NCI-H748 (cell line): ENCODE measurements around the gene MYEF2.
A peak's percentile ranks its signal among the peaks of the same experiment; 100 is the strongest.

Source experiments
- DNase-seq: peaks from one replicate; lab custom pipeline; 2025; ENCODE audit not compliant: unreplicated experiment; lab: John Stamatoyannopoulos, UW

MYEF2 gene

GRCh38 chr15:48145923-48146322, 32.2 kb downstream of the MYEF2 start:
- no peak for DNase-seq

DNA sequence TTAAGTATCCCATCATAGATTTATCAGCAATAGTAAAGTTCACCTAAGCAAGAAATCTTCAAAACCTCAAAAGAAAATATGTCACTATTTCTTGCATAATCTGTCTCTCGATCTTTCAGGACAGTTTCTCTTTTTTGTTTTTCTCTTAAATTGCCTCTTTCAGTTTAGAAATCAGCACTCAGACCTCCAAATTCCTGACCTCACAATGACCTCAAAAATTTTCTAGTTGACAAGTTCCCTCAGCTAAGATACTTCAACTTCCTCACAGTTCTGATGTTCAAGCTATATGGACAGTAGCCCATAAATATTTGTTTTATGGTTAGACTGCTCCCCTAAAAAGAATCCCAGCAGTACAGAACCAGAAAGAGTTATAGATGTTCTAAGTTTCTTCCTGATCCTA, 33.2 kb downstream of the MYEF2 start:
- no peak for DNase-seq

DNA sequence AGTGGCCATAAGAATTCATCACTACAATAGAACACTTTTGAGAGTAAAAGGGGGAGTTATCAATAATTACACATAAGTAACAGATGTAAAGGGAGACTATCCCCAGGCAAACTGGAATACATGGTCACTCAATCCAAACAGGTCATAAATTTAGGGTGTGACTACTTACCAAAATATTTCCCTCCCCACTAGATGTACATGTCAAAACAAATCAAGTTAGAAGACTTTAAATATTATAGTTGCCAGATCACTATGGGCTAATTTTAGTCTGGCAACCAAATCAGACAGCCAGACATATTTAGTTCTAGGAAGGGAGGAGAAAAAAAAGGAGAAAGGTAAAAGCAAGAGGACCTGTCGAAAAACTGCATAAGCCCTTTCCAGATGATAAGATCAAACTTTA, 34.2 kb downstream of the MYEF2 start:
- no peak for DNase-seq

DNA sequence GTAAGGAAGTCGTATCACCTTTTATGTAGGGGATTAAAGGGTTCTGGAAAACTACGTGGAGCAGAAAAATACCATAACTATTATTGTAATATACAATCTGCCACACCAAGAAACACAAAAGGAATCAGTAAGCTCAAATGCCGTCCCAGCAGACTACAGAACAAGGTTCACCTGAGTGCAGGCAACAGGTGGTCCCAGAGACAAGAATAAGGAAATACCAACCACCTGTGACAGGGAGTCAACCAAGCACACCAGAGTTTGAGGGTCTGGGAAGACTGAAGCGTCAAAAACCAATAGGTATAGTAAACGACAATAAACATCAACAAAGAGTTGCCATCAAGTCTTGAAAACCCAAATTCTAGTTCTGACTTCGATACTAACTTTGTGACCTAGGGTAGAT, 45.2 kb downstream of the MYEF2 start:
- no peak for DNase-seq

- DNase-seq, result no peak
These were observed 46.8 kb downstream of the MYEF2 start for GRCh38 chr15:48131324-48131723.

DNA sequence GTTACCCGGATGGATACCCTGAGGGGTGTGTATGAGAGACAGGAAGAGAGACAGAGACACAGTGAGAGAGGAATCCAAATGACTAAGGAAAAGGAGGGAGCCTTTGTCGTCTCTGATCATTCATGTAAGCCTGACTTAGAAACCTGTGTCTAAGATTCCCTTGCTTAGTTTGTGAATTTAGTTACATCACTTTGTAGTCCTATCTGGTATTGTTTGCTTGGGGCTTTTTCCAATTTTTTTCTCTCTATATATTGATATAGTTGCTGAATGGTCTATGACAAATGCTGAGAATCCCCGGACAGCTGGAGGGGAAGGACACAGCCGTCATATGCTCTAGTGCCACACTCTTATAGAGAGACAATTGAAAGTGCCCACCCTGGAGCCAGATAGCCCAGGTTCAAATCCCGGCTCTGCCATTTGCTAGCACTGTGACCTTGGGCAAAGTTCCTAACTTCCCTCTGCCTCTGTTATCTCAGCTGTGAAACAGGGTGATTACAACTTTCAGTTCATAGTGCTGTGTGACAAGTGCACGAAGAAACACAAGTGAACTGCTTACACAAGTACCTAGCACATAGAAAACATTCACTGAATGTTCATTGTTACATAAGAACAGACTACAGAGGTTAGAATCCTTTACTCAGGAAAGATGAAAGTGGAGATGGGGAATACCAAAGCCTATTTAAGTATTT, 51.3 kb downstream of the MYEF2 start:
- DNase-seq, result no peak

GRCh38 chr15:48121849-48122248, 56.2 kb downstream of the MYEF2 start:
- DNase-seq, result no peak

- DNase-seq, result no peak
These were observed 57.4 kb downstream of the MYEF2 start, which contains the start of gene SLC24A5 for GRCh38 chr15:48120745-48121144. Gene SLC24A5, plus strand, starts transcription at chr15:48120990. Its CDS starts 55 bp downstream, at chr15:48121045.

GRCh38 chr15:48119277-48119676, 58.8 kb downstream of the MYEF2 start:
- DNase-seq, result no peak

GRCh38 chr15:48112242-48112641, 65.9 kb downstream of the MYEF2 start:
- DNase-seq, result peak; percentile 61

DNA sequence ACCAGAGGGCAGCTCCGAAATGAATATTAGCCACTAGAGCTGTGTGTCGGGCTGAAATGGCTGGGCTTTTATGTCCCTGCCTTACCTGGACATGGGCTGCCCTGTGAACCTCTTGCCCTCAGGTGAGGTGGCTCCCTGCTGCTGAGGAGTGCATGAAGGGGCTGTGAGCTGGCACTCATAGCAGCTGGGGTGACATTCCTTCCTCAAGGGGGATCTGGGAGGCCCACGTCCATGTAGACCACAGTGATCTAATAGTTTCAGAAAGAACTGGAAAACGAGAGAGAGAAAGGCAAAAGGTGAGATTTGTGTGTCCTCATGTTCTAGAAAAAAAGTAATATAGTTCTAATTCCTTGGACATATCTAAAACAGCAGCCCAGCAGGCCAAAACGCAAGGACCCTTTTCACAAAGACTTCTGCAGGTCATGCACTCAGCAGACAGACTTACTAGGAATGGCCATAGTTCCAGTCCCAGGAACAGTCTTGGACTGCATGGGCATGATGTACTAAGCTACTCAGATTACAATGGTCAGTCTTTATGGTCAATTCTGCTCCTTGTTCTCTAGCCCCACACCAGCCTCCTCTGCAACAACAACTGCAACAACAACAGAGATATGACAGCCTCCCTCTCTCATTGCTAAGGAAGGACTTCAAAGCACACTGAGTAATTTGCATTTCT, 68.1 kb downstream of the MYEF2 start:
- DNase-seq, result no peak

GRCh38 chr15:48109212-48109611, 68.9 kb downstream of the MYEF2 start:
- no peak for DNase-seq

GRCh38 chr15:48105936-48106335, 72.2 kb downstream of the MYEF2 start:
- DNase-seq, result no peak

DNA sequence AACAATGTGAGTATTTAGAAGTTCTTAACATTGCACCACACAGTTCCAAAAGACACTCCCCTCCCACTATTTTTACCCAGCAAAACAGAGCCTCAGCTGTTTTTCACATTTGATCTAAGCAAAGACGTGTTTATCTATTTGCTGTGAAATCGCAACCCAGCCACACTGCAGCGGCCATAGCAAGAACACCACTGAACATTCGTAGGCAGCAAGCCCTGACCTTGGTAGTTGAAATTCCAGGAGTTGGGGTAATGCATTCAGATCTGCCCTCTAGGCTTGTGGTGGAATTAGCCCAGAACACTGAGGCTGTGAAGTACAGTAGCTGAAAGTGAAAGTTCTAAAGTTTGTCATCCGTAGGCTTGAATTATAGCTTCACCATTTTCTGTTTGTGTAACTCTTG, 74.4 kb downstream of the MYEF2 start:
- no peak for DNase-seq

GRCh38 chr15:48102167-48102566, 75.9 kb downstream of the MYEF2 start:
- no peak for DNase-seq

DNA sequence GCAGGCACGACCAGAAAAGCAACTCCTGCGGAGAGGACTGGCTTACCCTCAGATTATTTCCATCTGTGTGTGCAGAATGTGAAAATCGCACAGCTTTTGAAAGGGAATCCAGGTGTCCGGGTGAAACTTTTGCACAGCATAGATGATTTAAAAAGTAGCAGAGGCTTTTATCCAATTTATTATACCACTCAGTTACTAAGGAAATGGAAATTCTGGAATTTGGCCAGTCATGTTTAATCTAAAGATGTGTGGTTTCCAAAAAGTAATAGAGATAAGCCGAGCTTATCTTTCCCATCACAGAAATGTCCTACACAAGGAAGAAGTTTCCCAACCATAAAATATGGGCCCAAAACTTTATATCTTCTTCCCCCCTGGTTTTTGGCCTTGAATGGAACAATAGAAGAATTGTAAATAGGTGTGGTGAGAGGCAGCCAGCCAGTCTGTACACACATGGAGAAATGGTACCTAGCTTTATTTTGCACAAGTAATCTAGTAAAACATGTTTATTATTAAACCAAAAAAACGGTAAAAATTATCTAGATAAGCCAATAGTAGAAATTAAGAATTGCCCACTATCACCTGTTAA, 76.6 kb downstream of the MYEF2 start:
- DNase-seq, result no peak

GRCh38 chr15:48097264-48097663, 80.8 kb downstream of the MYEF2 start:
- DNase-seq, result no peak

GRCh38 chr15:48096813-48097212, 81.3 kb downstream of the MYEF2 start:
- no peak for DNase-seq

- no peak for DNase-seq
These were observed 81.7 kb downstream of the MYEF2 start for GRCh38 chr15:48096355-48096786.

DNA sequence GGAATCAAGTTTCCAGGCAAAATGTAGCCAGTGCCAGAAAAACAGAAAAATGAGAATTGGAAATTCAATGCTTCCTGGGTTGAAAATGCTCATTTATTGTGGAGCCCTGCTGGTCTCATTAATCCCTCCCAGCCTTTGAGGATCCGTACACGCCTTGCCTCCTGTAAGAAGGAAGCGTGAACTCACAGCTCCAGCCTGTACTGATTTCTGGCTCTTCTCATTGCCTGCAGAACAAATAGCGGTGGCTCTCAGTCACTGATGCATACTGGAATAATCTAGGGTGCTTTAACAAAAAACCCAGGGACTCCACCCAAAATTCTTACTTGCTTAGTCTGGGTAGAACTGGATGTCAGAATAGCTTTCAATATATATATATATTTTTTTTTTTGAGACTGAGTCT, 86.6 kb downstream of the MYEF2 start:
- DNase-seq, result peak; percentile 28

DNA sequence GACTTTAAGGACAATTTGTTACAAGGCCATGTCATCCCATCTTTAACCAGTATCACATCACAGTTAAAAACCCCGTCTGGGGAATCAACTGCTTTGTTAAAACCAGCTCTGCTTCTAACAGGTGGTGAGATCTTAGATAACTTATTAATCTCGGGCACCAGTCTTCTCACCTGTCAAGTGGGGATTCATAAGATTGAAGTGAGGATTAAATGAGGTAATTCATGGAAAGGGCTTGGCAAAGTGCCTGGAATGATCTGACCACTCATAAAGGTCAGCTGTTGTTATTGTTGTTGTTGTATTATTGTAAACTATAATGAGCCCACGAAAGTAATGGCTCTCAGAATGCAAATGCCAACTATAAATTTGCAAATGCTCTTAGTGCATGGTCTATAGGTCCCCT, 87.4 kb downstream of the MYEF2 start:
- peak; percentile 38 for DNase-seq

DNA sequence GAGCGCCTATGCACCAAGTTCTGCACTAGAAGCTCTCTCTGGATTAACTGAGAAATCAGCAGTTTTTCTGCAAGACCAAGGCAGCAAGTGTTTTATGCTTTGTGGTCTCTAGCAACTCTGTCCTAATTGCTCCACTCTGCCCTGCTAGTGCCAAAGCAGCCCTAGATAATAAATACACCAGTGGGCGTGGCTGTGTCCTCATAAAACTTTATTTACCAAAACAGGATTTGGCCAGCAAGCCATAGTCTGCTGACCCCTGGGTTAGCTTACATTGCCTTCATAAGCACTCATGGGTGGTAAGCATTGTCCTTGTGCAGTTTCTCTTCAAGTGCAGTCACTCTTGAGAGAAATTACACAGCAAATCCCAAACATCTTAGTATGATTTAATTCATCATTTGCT, 88.0 kb downstream of the MYEF2 start:
- DNase-seq, result peak; percentile 83
